HepG2 (cell line): ENCODE data around the gene CEACAM21. TPM values are rescaled to one million over a fixed set of nuclear protein-coding genes. Genes with fewer than 3 reads are reported as not detected.

Experiments
- ATAC-seq: fragments of 200-7000 bp; cut with Tn5 transposase; 3 replicates; pipeline ENCODE4 v1.9.1; 2020; ENCODE audit warnings: mild to moderate bottlenecking, moderate library complexity
- BruUV-seq: library from RNA; stranded (reverse); fragments of 400-500 nt; replicated peaks from 2 replicates; lab custom pipeline; 2021; lab: Mats Ljungman, UMichigan
- CTCF ChIA-PET: fragments of 300-600 bp; formaldehyde crosslinking; extraction: SDS; loops from one replicate; lab custom pipeline; 2021; ENCODE audit warnings: low total read pairs, inconsistent platforms, low intra/inter-chr PET ratio; lab: Yijun Ruan, JAX
- POLR2A ChIA-PET: fragments of 350-600 bp; sonication (Branson Sonifier 250); formaldehyde crosslinking; loops from one replicate; lab custom pipeline; 2020; ENCODE audit warnings: antibody characterized with exemption, inconsistent platforms; lab: Yijun Ruan, JAX
- DNase-seq: peaks from one replicate; pipeline ENCODE4 v3.0.0-alpha.2; 2015; ENCODE audit warnings: low spot score
- FAIRE-seq: peaks from 3 replicates; lab custom pipeline; 2011; peaks lifted over from hg19 to GRCh38; lab: Jason Lieb, UNC
- H2AFZ ChIP-seq: one replicate; pipeline ENCODE4 v1.6.1; 2011; ENCODE audit warnings: low read length, inconsistent platforms
- H3K27ac ChIP-seq: fragments of 300-600 bp; 3 replicates; pipeline ENCODE4 v1.8.0; 2011; ENCODE audit warnings: mixed run types, mild to moderate bottlenecking, mixed read lengths, low read length, inconsistent platforms; ENCODE audit not compliant: insufficient read depth; ENCODE audit errors: extremely low read length
- H3K27me3 ChIP-seq, 2 experiments: fragments of 200-600 bp in 1 of 2; 2 replicates in 1 of 2; 3 replicates in 1 of 2; pipeline versions ENCODE4 v1.6.0 to v1.8.0; 2011; ENCODE audit warnings: low read length in 2 of 2, mild to moderate bottlenecking in 2 of 2, moderate library complexity in 2 of 2, inconsistent platforms in 1 of 2; ENCODE audit not compliant: insufficient read depth in 2 of 2, control insufficient read depth in 1 of 2
- H3K36me3 ChIP-seq, 2 experiments: fragments of 200-600 bp in 1 of 2; replicated peaks in 1 of 2; 2 replicates in 1 of 2; 3 replicates in 1 of 2; pipeline versions ENCODE4 v1.5.1 to v1.8.0; 2011; ENCODE audit warnings: low read length in 2 of 2, inconsistent platforms in 1 of 2; ENCODE audit not compliant: insufficient read depth in 2 of 2, control insufficient read depth in 1 of 2
- H3K4me1 ChIP-seq: 2 replicates; pipeline ENCODE4 v1.5.1; 2012; ENCODE audit warnings: low read length, inconsistent platforms; ENCODE audit not compliant: insufficient read depth
- H3K4me2 ChIP-seq: 2 replicates; pipeline ENCODE4 v1.6.0; 2011; ENCODE audit warnings: low read depth, low read length, inconsistent platforms
- H3K4me3 ChIP-seq, 3 experiments: fragments of 200-600 bp in 1 of 3; sonication (generic), shearing (Covaris generic) in 1 of 3; replicated peaks in 1 of 3; 2 replicates each; pipeline ENCODE4 v1.5.1; 2011 to 2016; ENCODE audit warnings: low read length in 3 of 3, inconsistent platforms in 2 of 3, low read depth in 2 of 3, mild to moderate bottlenecking in 2 of 3, control low read depth in 1 of 3, mixed read lengths in 1 of 3; ENCODE audit not compliant: insufficient read depth in 1 of 3
- H3K79me2 ChIP-seq: one replicate; pipeline ENCODE4 v1.6.1; 2011; ENCODE audit warnings: low read length, inconsistent platforms; ENCODE audit not compliant: insufficient read depth
- H3K9ac ChIP-seq: 2 replicates; pipeline ENCODE4 v1.6.0; 2011; ENCODE audit warnings: mild to moderate bottlenecking, low read depth, low read length, inconsistent platforms; ENCODE audit not compliant: insufficient read depth
- H3K9me3 ChIP-seq: 2 replicates; pipeline ENCODE4 v1.5.1; 2012; ENCODE audit warnings: mild to moderate bottlenecking, low read length
- H4K20me1 ChIP-seq: 2 replicates; pipeline ENCODE4 v1.6.0; 2011; ENCODE audit warnings: inconsistent platforms, mild to moderate bottlenecking, low read length, moderate library complexity; ENCODE audit not compliant: insufficient read depth
- CEBPG ChIP-seq: IDR thresholded peaks from 2 replicates; pipeline ENCODE4 v1.6.1; 2016
- CREB1 ChIP-seq, 2 experiments: fragments of 450-650 bp in 1 of 2; IDR thresholded peaks; 2 replicates each; pipeline ENCODE4 v1.6.1; 2016 to 2017; ENCODE audit warnings: control low read depth in 1 of 2, mild to moderate bottlenecking in 1 of 2, missing compliant biosample characterization in 1 of 2, missing genetic modification characterization in 1 of 2
- FOXJ3 ChIP-seq: sonication (generic); formaldehyde crosslinking; IDR thresholded peaks from 2 replicates; pipeline ENCODE4 v1.4.0; 2020; ENCODE audit warnings: missing genetic modification reagents, mild to moderate bottlenecking, borderline replicate concordance
- FOXO1 ChIP-seq: sonication (generic); formaldehyde crosslinking; IDR thresholded peaks from 2 replicates; pipeline ENCODE4 v1.4.0; 2020; ENCODE audit warnings: missing genetic modification reagents
- FOXP1 ChIP-seq, 2 experiments: fragments of 450-650 bp in 1 of 2; IDR thresholded peaks; 2 replicates each; pipeline ENCODE4 v1.6.1; 2017 to 2018; ENCODE audit warnings: antibody characterized with exemption in 1 of 2
- GATAD1 ChIP-seq: IDR thresholded peaks from 2 replicates; pipeline ENCODE4 v1.6.1; 2016; ENCODE audit warnings: missing genetic modification reagents, missing compliant biosample characterization
- SP140L ChIP-seq: sonication (generic); formaldehyde crosslinking; IDR thresholded peaks from 2 replicates; pipeline ENCODE4 v1.4.0; 2020; ENCODE audit warnings: missing genetic modification reagents, borderline replicate concordance
- STAG1 ChIP-seq: sonication (generic); formaldehyde crosslinking; IDR thresholded peaks from 2 replicates; pipeline ENCODE4 v1.4.0; 2020; ENCODE audit warnings: missing genetic modification reagents
- WGBS: methylation state at CpG from one replicate; pipeline ENCODE4 v1.1.6; 2017; ENCODE audit warnings: low lambda C conversion rate; 5-methylcytosine and 5-hydroxymethylcytosine counted together
- in situ Hi-C: cut with HindIII; loops from 2 replicates; pipeline ENCODE4 v1.10.0; 2017; ENCODE audit warnings: low pct_unique_long_range_greater_than_20kb; ENCODE audit not compliant: extremely low pct_ligation_motif_present
- intact Hi-C: fragments of 100-400 bp; cut with micrococcal nuclease; formaldehyde crosslinking; loops from one replicate; pipeline ENCODE4 v1.10.0; 2022; ENCODE audit not compliant: unreplicated experiment
- polyA plus RNA-seq, 8 experiments: library from polyadenylated mRNA; depleted of rRNA in 3 of 8; stranded (reverse) in 7 of 8; unstranded in 1 of 8; fragments of >200 nt; fragmentation: Illumina TruSeq in 4 of 8; extraction: Trizol in 4 of 8; gene quantifications; 2 replicates each; pipeline versions ENCODE4 v1.2.1 to v1.2.3, GENCODE V29; 2011 to 2016; ENCODE audit warnings: low read depth in 4 of 8, missing spikeins in 1 of 8, mixed read lengths in 1 of 8; ENCODE audit not compliant: insufficient read depth in 1 of 8
- total RNA-seq, 5 experiments: library from RNA; depleted of rRNA; stranded (reverse); fragments of >200 nt; fragmentation: Illumina TruSeq; extraction: Trizol; gene quantifications; 2 replicates each; pipeline ENCODE4 v1.2.3, GENCODE V29; 2016; ENCODE audit warnings: low read depth in 1 of 5
- TF ChIP-seq, protein P1 (sequence below): sonication (generic); formaldehyde crosslinking; IDR thresholded peaks from 2 replicates; pipeline ENCODE4 v1.4.0; 2020; ENCODE audit warnings: missing genetic modification reagents, borderline replicate concordance
- TF ChIP-seq, protein P2 (sequence below): sonication (generic); formaldehyde crosslinking; IDR thresholded peaks from 2 replicates; pipeline ENCODE4 v1.9.0; 2022; ENCODE audit warnings: low read depth, missing genetic modification reagents
- TF ChIP-seq, protein P3 (sequence below): sonication (generic); formaldehyde crosslinking; IDR thresholded peaks from 2 replicates; pipeline ENCODE4 v1.4.0; 2020; ENCODE audit warnings: mild to moderate bottlenecking, missing genetic modification reagents
- TF ChIP-seq, protein P4 (sequence below): sonication (generic); formaldehyde crosslinking; IDR thresholded peaks from 2 replicates; pipeline ENCODE4 v1.4.0; 2020; ENCODE audit warnings: missing genetic modification reagents, mild to moderate bottlenecking, borderline replicate concordance
- TF ChIP-seq, protein P5 (sequence below): sonication (generic); formaldehyde crosslinking; IDR thresholded peaks from 2 replicates; pipeline ENCODE4 v1.8.1; 2023; ENCODE audit warnings: mild to moderate bottlenecking, missing genetic modification reagents

CEACAM21 gene
- total and polyA plus RNA-seq, 2 of the 13 experiments (the other 11 are each of a cell fraction or from before 2014, with no cell fraction given), result 0.05 TPM; not detected in 1

DNA sequence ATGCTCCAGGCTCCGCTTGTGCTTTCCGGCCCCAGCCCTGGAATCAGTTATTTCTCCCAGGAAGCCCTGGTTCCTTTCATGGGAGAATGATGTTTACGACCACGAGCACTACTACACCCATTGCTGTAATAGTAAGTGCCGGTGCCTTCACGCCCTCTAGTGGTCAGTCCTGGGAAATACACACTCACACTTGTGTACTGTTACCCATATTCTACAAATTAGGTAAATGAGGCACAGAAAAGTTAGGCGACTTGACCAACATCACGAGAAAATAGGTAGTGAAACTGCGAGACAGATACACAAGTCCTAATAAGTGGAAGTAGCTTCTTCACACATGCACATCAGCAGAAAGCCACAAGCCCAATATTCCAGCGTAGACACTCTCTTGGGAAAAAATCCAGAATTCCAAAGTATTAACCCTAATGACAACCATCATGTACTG, 21.7 kb downstream of the CEACAM21 start:
- H3K4me2 ChIP-seq, result no peak overlapping the region
- in situ Hi-C loops, result no loop called here
- TF ChIP-seq, protein P1, sequence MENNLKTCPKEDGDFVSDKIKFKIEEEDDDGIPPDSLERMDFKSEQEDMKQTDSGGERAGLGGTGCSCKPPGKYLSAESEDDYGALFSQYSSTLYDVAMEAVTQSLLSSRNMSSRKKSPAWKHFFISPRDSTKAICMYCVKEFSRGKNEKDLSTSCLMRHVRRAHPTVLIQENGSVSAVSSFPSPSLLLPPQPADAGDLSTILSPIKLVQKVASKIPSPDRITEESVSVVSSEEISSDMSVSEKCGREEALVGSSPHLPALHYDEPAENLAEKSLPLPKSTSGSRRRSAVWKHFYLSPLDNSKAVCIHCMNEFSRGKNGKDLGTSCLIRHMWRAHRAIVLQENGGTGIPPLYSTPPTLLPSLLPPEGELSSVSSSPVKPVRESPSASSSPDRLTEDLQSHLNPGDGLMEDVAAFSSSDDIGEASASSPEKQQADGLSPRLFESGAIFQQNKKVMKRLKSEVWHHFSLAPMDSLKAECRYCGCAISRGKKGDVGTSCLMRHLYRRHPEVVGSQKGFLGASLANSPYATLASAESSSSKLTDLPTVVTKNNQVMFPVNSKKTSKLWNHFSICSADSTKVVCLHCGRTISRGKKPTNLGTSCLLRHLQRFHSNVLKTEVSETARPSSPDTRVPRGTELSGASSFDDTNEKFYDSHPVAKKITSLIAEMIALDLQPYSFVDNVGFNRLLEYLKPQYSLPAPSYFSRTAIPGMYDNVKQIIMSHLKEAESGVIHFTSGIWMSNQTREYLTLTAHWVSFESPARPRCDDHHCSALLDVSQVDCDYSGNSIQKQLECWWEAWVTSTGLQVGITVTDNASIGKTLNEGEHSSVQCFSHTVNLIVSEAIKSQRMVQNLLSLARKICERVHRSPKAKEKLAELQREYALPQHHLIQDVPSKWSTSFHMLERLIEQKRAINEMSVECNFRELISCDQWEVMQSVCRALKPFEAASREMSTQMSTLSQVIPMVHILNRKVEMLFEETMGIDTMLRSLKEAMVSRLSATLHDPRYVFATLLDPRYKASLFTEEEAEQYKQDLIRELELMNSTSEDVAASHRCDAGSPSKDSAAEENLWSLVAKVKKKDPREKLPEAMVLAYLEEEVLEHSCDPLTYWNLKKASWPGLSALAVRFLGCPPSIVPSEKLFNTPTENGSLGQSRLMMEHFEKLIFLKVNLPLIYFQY (CRISPR knock-in tag), result no peak
- TF ChIP-seq STAG1 (CRISPR knock-in tag), result 0 out of 2 replicates have a peak, but pooled peaks have one; percentile 25
- TF ChIP-seq FOXP1 (IDR thresholded peaks at IDR 0.05), result no peak
- TF ChIP-seq FOXP1 (CRISPR knock-in tag; IDR thresholded peaks at IDR 0.05), result peak; percentile 28; the same call in 1 of the 2 replicates
- TF ChIP-seq CEBPG (CRISPR knock-in tag), result peak; percentile 36; the same call in 1 of the 2 replicates
- TF ChIP-seq GATAD1 (CRISPR knock-in tag), result no peak
- TF ChIP-seq, protein P2, sequence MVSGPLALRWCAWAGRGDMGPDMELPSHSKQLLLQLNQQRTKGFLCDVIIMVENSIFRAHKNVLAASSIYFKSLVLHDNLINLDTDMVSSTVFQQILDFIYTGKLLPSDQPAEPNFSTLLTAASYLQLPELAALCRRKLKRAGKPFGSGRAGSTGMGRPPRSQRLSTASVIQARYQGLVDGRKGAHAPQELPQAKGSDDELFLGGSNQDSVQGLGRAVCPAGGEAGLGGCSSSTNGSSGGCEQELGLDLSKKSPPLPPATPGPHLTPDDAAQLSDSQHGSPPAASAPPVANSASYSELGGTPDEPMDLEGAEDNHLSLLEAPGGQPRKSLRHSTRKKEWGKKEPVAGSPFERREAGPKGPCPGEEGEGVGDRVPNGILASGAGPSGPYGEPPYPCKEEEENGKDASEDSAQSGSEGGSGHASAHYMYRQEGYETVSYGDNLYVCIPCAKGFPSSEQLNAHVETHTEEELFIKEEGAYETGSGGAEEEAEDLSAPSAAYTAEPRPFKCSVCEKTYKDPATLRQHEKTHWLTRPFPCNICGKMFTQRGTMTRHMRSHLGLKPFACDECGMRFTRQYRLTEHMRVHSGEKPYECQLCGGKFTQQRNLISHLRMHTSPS, result no peak
- TF ChIP-seq, protein P3, sequence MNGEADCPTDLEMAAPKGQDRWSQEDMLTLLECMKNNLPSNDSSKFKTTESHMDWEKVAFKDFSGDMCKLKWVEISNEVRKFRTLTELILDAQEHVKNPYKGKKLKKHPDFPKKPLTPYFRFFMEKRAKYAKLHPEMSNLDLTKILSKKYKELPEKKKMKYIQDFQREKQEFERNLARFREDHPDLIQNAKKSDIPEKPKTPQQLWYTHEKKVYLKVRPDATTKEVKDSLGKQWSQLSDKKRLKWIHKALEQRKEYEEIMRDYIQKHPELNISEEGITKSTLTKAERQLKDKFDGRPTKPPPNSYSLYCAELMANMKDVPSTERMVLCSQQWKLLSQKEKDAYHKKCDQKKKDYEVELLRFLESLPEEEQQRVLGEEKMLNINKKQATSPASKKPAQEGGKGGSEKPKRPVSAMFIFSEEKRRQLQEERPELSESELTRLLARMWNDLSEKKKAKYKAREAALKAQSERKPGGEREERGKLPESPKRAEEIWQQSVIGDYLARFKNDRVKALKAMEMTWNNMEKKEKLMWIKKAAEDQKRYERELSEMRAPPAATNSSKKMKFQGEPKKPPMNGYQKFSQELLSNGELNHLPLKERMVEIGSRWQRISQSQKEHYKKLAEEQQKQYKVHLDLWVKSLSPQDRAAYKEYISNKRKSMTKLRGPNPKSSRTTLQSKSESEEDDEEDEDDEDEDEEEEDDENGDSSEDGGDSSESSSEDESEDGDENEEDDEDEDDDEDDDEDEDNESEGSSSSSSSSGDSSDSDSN (CRISPR knock-in tag), result no peak
- TF ChIP-seq, protein P4, sequence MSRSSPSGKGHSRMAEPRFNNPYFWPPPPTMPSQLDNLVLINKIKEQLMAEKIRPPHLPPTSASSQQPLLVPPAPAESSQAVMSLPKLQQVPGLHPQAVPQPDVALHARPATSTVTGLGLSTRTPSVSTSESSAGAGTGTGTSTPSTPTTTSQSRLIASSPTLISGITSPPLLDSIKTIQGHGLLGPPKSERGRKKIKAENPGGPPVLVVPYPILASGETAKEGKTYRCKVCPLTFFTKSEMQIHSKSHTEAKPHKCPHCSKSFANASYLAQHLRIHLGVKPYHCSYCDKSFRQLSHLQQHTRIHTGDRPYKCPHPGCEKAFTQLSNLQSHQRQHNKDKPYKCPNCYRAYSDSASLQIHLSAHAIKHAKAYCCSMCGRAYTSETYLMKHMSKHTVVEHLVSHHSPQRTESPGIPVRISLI (CRISPR knock-in tag), result no peak
- TF ChIP-seq, protein P5, sequence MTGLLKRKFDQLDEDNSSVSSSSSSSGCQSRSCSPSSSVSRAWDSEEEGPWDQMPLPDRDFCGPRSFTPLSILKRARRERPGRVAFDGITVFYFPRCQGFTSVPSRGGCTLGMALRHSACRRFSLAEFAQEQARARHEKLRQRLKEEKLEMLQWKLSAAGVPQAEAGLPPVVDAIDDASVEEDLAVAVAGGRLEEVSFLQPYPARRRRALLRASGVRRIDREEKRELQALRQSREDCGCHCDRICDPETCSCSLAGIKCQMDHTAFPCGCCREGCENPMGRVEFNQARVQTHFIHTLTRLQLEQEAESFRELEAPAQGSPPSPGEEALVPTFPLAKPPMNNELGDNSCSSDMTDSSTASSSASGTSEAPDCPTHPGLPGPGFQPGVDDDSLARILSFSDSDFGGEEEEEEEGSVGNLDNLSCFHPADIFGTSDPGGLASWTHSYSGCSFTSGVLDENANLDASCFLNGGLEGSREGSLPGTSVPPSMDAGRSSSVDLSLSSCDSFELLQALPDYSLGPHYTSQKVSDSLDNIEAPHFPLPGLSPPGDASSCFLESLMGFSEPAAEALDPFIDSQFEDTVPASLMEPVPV (CRISPR knock-in tag), result no peak
- no peak for TF ChIP-seq FOXJ3 (CRISPR knock-in tag)
- 0 out of 2 replicates have a peak, but pooled peaks have one; percentile 20 for TF ChIP-seq FOXO1 (CRISPR knock-in tag)
- TF ChIP-seq CREB1 (IDR thresholded peaks at IDR 0.05), result no peak
- no peak for TF ChIP-seq CREB1 (CRISPR knock-in tag; IDR thresholded peaks at IDR 0.05)
- TF ChIP-seq SP140L (CRISPR knock-in tag), result no peak

More for the DNA sequence above, 21.7 kb downstream of the CEACAM21 start:
- no peaks in the 10 kb centered on the region for H4K20me1 ChIP-seq
- no peak overlapping the region for H3K9ac ChIP-seq
- peak; percentile 39 for DNase-seq
- ATAC-seq, result peak; percentile 77
- BruUV-seq, result no TSS peak
- H2AFZ ChIP-seq, result no peak overlapping the region
- no peaks in the 10 kb centered on the region for H3K36me3 ChIP-seq
- H3K27ac ChIP-seq, result no peak overlapping the region
- intact Hi-C loops, result no loop called here
- ChIA-PET POLR2A (no interaction called here), CTCF (no interaction called here)
- no peaks in the 10 kb centered on the region for H3K79me2 ChIP-seq
- H3K27me3 ChIP-seq, result peaks cover 0 to 9% of the 10 kb centered on the region in 2 experiments; a peak in 1 of 5 replicates
- no peak overlapping the region for H3K4me3 ChIP-seq
- no peaks in the 10 kb centered on the region for H3K4me1 ChIP-seq
- peak; percentile 86 for FAIRE-seq
- WGBS, result 3% methylated on average over 10 of the region's 10 CpGs
- no peaks in the 10 kb centered on the region for H3K9me3 ChIP-seq
